Astrocyte (in vitro differentiated cells and primary cell): ENCODE measurements around the gene CCNI.

Source experiments
- EZH2 ChIP-seq: IDR thresholded peaks from 2 replicates; pipeline ENCODE4 v1.6.1; 2012; ENCODE audit warnings: mild to moderate bottlenecking, low read length, inconsistent platforms; ENCODE audit not compliant: insufficient read depth
- TF ChIP-seq, protein P1 (sequence below): IDR thresholded peaks from 2 replicates; pipeline ENCODE4 v1.5.1; 2011; ENCODE audit warnings: low read depth, mild to moderate bottlenecking, inconsistent platforms, low read length, moderate library complexity; ENCODE audit not compliant: insufficient read depth

DNA sequence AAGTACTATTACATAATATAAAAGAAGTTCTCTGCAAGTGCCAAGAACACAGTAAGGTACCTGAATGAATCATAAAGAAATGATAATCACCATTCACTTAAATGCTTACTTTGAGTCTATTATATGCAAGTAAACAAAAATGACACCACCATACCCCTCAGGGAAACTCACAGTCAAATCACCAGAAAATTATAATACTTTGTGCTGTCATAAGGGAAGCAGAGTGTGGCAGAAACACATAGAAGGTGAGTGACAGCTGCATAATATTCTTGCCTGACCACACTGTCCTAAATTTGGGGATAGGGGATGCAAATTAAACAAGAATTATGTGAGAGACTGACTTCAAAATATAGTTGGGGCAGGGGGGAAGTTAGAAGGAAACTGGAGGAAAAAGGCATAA, 12.9 kb downstream of the CCNI start:
- TF ChIP-seq, protein P1, sequence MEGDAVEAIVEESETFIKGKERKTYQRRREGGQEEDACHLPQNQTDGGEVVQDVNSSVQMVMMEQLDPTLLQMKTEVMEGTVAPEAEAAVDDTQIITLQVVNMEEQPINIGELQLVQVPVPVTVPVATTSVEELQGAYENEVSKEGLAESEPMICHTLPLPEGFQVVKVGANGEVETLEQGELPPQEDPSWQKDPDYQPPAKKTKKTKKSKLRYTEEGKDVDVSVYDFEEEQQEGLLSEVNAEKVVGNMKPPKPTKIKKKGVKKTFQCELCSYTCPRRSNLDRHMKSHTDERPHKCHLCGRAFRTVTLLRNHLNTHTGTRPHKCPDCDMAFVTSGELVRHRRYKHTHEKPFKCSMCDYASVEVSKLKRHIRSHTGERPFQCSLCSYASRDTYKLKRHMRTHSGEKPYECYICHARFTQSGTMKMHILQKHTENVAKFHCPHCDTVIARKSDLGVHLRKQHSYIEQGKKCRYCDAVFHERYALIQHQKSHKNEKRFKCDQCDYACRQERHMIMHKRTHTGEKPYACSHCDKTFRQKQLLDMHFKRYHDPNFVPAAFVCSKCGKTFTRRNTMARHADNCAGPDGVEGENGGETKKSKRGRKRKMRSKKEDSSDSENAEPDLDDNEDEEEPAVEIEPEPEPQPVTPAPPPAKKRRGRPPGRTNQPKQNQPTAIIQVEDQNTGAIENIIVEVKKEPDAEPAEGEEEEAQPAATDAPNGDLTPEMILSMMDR = no peak
- TF ChIP-seq EZH2 = no peak
